ENCODE results near the gene TNS1.
"Not testable (repeated sequence)": the region's sequence is repeated elsewhere in the genome, so short reads cannot be mapped to it uniquely, and the experiment has no call there.

The TNS1 gene

GRCh38 chr2:217790681-217791392 lies 212.0 kb downstream of the TNS1 start:
- no peak for DNase-seq

DNA sequence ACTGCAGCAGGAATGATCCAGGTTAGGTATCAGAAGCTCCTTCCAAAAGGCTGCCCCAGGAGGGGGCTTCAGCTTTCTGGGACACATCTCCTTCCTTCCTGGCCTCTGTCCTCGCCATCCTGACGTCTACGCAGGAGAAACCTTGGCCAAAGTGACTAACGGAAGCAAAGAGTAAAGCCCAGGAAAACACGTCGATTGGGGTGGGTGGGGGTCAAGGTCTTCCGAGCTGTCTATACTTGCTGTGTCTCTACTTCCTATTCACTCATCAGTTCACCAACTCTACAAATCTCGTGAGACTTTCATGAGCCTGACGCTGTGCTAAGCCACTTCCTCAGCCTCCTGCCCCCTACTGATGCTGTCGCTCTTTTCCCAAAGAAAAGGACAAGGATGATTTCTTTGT lies 212.6 kb downstream of the TNS1 start:
- peak; percentile 31 for DNase-seq

DNA sequence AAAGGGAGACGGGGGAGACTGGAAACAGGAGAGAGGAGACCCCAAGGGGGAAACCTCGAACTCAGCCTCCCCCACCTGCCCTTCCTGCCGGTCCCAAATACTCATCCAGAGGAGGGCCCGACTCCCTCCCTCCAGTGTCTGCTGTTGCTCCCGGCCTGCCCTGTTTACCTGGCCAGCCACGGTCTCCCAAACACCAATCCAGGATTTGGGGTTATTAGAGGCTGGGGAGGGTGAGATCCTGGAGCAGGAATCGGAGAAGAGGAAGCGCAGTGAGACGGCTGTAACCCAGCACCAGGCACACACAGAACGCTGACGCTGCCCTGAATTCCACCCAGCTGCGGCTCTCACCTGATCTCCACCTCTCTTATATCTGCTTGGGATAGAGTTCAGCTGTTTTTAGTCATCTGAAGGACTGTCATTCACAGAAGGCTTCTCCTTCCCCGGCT lies 213.0 kb downstream of the TNS1 start:
- DNase-seq, result peak; percentile 19

GRCh38 chr2:217789003-217789735 lies 213.6 kb downstream of the TNS1 start:
- DNase-seq, result peak; percentile 80

GRCh38 chr2:217788669-217789002 lies 214.2 kb downstream of the TNS1 start:
- no peak for DNase-seq

- no peak for DNase-seq
Observed at GRCh38 chr2:217787160-217787877, 215.5 kb downstream of the TNS1 start.

DNA sequence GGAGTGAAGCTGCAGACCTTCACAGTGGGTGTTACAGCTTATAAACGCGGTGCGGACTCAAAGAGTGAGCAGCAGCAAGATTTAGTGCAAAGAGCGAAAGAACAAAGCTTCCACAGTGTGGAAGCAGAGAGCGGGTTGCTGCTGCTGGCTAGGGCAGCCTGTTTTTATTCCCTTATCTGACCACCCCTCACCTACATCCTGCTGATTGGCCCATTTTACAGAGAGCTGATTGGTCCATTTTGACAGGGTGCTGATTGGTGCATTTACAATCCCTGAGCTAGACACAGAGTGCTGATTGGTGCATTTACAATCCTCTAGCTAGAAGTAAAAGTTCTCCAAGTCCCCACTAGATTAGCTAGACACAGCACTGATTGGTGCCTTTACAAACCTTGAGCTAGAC lies 216.2 kb downstream of the TNS1 start:
- not testable (repeated sequence) for DNase-seq

DNA sequence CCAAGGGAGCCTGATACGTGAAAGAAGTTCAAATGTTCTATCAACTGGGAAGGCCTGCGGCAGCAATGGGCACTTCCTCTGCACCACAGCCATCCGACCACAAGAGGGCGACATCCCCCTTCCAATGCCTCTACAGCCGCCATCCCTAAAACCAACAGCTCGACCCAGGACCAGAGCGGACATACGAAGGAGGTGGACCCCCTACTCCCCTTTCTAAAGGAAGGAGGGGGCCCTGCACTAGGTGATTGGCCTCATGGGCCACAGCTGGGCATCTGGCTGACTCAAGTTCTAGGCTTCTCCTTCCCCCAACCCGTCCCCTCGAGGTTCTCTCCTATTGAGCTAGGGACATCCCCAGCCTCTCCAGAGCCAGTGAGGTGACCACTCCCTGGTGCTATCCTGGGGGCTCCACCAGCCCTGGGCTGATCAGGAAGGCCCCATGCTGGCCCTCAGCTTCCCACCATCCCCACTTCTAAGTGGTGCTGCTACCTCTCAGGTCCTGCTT lies 217.2 kb downstream of the TNS1 start:
- peak; percentile 78 for DNase-seq

- DNase-seq, result no peak
Observed at GRCh38 chr2:217784996-217785543, 217.7 kb downstream of the TNS1 start.

DNA sequence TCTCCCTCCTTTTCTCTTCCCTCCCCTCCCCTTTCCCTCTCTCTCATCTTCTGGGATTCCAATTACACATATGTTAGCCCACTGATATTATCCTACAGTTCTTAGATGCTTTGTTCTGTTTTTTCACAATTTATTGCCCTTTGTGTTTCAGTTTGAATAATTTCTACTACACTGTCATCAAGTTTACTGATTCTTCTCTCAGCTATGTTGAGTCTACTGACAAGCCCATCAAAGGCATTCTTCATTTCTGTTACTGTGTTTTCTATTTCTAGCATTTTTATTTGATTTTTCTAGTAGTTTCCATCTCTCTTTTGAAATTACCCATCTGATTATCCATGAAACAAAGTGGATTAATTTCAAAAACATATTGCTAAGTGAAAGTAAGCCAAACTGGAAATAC lies 219.6 kb downstream of the TNS1 start:
- no peak for DNase-seq

DNA sequence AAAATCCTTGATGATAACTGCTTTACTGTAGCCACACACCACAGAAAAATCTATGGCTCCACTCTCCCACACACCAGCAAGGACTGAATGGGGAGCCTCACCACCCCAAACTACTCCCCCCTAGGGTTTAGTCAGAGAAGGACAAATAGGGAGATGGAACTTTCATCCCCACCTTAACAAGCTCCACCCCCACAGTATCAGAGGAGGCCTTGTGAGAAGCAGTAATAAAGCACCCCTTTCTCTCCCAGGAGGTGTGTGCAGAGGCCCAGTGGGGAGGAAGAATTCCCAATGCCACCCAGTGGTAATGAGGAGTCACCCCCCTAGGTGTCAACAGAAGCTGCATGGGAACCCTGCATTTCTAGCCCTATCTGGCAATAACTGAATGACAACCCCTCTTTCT lies 224.9 kb downstream of the TNS1 start:
- DNase-seq, result no peak

GRCh38 chr2:217776631-217777030 lies 226.2 kb downstream of the TNS1 start:
- no peak for DNase-seq

GRCh38 chr2:217775920-217776503 lies 226.8 kb downstream of the TNS1 start:
- DNase-seq, result no peak

DNA sequence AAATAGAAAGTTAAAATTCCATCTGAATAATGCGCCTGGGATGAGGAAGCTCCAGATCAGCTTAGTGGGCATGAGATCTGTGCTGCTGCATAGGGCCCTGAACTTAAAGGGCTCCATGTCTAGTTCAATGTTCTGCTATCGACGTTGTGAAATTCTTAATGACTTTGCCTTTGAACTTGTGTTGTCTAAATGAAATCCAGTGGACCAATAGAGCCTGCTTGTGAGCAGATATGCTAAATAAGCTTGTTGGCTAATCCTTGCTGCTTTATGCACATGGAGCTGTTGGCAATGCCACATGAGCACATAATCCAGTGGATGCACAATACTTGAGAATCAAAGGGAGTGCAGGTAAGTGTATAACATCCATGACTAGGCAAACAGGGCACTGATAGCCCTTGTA lies 228.6 kb downstream of the TNS1 start:
- DNase-seq, result no peak

DNA sequence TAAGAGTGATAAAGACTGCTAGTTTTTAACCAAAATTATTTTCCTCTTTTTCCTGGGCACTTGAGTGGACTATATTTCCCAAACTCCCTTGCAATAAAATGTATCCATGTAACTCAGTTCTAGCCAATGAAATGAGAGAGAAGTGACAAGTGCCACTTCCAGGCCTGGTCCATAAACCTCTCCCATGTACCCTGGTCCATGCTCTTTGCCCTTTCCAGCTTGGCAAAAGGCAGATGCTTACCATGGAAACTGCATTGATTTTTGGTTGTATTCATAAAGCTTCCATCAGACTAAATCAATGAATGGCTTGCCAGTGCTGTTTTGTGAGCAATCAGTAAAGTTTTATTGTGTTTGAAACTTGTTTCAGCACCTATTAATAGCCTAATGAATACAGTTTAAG lies 229.3 kb downstream of the TNS1 start:
- no peak for DNase-seq

- DNase-seq, result no peak
Observed at GRCh38 chr2:217766356-217766755, 236.4 kb downstream of the TNS1 start.

GRCh38 chr2:217761645-217762277 lies 241.0 kb downstream of the TNS1 start:
- no peak for DNase-seq

DNA sequence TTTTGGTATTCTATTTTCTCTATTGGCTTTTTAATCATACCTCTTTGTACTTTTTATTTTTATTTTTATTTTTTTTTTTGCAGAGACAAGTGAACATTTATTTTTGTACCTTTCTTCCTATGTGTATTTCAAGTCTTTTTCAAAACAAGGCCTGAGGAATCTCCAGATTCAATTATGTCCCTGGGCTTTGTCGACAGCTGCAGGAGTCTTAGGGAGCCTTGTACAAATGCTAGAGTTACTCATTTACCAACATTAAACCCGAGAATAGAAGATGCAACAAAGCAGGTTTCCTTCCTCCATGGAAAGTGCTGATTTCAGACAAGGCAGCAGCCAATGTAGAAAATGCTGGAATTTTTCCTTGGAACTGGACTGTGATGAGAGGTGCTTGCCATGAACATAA lies 242.8 kb downstream of the TNS1 start:
- DNase-seq, result no peak

- no peak for DNase-seq
Observed at GRCh38 chr2:217757108-217757463, 245.7 kb downstream of the TNS1 start.

GRCh38 chr2:217756375-217757107 lies 246.3 kb downstream of the TNS1 start:
- DNase-seq, result peak; percentile 83

- no peak for DNase-seq
Observed at GRCh38 chr2:217755027-217755745, 247.6 kb downstream of the TNS1 start.

All from CD4-positive, alpha-beta T cell treated with Interleukin-17A for 4 hours (primary cell).